ENCODE data around the gene KCNC4. TPM values are rescaled to one million over a fixed set of nuclear protein-coding genes. Genes with fewer than 3 reads are reported as not detected.

The KCNC4 gene
- total RNA-seq, 1 donor from 2014 or later: 4.8 TPM

DNA sequence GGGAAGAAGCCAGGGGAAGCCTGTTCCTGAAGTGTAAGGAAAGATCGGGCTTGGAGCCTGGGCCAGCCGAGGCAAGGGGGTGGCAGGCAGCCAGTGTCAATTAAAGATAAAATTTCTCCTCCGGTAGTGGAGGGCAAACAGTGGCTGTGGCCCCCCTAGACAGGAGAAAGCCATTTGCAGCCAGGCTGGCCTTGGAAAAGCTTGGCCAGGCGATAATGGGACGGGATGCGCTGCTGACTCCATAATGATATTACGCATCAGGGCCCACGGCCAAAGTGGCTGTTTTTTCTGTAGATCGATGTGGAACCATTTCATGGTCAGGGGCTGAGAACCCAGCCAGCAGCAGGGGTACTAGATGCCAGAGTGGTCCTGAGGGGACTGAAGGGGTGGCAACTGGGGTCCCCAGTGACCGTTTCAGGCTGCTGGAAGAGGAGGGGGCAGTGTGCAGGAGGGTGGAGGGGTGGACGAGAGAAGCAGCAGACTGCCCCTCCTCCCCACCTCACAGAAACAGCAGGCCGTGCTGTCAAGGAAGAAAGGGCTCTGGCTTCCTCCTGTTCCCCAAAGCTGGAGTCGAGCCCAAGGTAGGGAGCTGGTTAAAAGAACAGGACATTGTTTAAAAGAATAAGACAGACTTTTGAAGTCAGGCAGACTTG, 25.2 kb downstream of the KCNC4 start:
- peaks cover 16% of the 10 kb centered on the region for H3K4me1 Mint-ChIP-seq (ENCODE audit: unreplicated experiment)
- H3K27me3 Mint-ChIP-seq: peaks cover 13% of the 10 kb centered on the region
- TF ChIP-seq, protein P1, sequence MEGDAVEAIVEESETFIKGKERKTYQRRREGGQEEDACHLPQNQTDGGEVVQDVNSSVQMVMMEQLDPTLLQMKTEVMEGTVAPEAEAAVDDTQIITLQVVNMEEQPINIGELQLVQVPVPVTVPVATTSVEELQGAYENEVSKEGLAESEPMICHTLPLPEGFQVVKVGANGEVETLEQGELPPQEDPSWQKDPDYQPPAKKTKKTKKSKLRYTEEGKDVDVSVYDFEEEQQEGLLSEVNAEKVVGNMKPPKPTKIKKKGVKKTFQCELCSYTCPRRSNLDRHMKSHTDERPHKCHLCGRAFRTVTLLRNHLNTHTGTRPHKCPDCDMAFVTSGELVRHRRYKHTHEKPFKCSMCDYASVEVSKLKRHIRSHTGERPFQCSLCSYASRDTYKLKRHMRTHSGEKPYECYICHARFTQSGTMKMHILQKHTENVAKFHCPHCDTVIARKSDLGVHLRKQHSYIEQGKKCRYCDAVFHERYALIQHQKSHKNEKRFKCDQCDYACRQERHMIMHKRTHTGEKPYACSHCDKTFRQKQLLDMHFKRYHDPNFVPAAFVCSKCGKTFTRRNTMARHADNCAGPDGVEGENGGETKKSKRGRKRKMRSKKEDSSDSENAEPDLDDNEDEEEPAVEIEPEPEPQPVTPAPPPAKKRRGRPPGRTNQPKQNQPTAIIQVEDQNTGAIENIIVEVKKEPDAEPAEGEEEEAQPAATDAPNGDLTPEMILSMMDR (conservative IDR thresholded peaks at IDR 0.05): no peak
- no peaks in the 10 kb centered on the region for H3K9me3 Mint-ChIP-seq
- peak overlapping the region; percentile 24 for H3K27ac Mint-ChIP-seq
- no peaks in the 10 kb centered on the region for H3K36me3 Mint-ChIP-seq
- DNase-seq (ENCODE audit: extremely low spot score, unreplicated experiment): no peak
- no peak overlapping the region for H3K4me3 Mint-ChIP-seq

- TF ChIP-seq, protein P1 (conservative IDR thresholded peaks at IDR 0.05): no peak
- Mint-ChIP-seq H3K27ac (peak overlapping the region; percentile 24), H3K9me3 (no peaks in the 10 kb centered on the region)
Measured at GRCh38 chr1:110235834-110236682, 25.9 kb downstream of the KCNC4 start.

GRCh38 chr1:110237386-110238152, 27.5 kb downstream of the KCNC4 start:
- no peak overlapping the region for H3K4me3 Mint-ChIP-seq
- H3K9me3 Mint-ChIP-seq: no peaks in the 10 kb centered on the region
- peaks cover 28% of the 10 kb centered on the region for H3K27me3 Mint-ChIP-seq
- no peak for DNase-seq (ENCODE audit: extremely low spot score, unreplicated experiment)
- TF ChIP-seq, protein P1 (conservative IDR thresholded peaks at IDR 0.05): no peak
- H3K27ac Mint-ChIP-seq: no peak overlapping the region
- no peaks in the 10 kb centered on the region for H3K36me3 Mint-ChIP-seq
- peaks cover 25% of the 10 kb centered on the region for H3K4me1 Mint-ChIP-seq (ENCODE audit: unreplicated experiment)

More at GRCh38 chr1:110235834-110236682, 25.9 kb downstream of the KCNC4 start:
- DNase-seq (ENCODE audit: extremely low spot score, unreplicated experiment): no peak
- H3K36me3 Mint-ChIP-seq: no peaks in the 10 kb centered on the region
- H3K4me1 Mint-ChIP-seq (ENCODE audit: unreplicated experiment): peaks cover 18% of the 10 kb centered on the region
- no peak overlapping the region for H3K4me3 Mint-ChIP-seq
- H3K27me3 Mint-ChIP-seq: peaks cover 14% of the 10 kb centered on the region

DNA sequence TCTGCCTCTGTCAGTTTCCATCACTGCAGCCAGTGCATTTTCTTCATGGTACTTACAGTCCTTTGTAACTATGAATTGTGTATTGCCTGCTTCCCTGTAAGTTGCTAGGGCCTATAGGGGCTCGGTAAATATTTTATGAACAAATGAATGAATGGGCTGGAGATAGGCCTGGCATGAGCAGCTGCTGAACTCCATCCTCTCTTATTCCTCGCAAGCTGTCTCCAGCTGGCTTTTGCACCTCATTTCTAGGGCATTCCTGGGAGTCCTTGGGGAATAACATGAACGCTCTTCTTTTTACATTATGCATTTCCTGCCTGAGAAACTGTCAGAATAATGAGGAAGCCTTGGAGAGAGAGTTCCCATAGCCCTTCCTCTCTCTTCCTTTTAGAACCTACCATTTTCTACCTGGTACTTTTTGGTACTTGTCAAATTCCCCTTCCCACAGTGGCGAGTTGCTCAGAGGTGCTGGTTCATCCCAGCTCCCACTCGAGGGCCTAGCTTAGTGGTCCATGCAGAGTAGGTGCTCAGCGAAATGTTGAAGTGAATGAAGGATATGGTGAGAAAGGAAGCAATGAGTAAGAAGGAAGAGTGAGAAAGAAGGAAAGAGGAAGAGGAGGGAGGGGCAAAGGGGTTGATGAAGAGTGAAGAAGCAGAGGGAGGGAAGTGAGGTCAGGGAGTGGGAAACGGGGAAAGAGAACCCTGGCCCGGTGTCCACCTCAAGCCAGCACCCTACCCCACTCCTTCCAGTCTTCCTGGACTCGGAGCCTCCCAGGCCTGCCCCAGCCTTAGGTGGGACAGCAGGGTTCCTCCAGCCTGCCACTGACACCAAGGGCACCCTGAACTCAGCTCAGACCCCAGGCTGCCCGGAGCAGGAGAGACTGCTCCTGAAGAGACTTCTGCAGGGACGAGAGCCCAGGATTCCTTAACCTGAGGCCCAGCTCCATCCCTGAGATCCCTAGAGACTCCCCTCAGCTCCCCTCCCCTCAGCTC, 29.6 kb downstream of the KCNC4 start:
- no peaks in the 10 kb centered on the region for H3K9me3 Mint-ChIP-seq
- no peaks in the 10 kb centered on the region for H3K36me3 Mint-ChIP-seq
- H3K27me3 Mint-ChIP-seq: peaks cover 38% of the 10 kb centered on the region
- peaks cover 23% of the 10 kb centered on the region for H3K4me1 Mint-ChIP-seq (ENCODE audit: unreplicated experiment)
- peak overlapping the region; percentile 13 for H3K27ac Mint-ChIP-seq
- TF ChIP-seq, protein P1 (conservative IDR thresholded peaks at IDR 0.05): no peak
- H3K4me3 Mint-ChIP-seq: no peak overlapping the region
- no peak for DNase-seq (ENCODE audit: extremely low spot score, unreplicated experiment)

Measured in type B pancreatic cell (in vitro differentiated cells).